ENCODE results near the gene DNAH14.

GRCh38 chr1:225396357-225396756 is 466.9 kb downstream of the DNAH14 start:
- TF ChIP-seq YY1 (IDR thresholded peaks at IDR 0.05; ENCODE audit: insufficient read depth, insufficient read length) (no peak), ZNF274 (IDR thresholded peaks at IDR 0.05; ENCODE audit: low read depth, low read length) (no peak)

Data from NT2/D1 (cell line).